ENCODE results near the gene PARVB.

PARVB gene

GRCh38 chr22:44028091-44028490 is 4.0 kb downstream of the PARVB start:
- no peak for DNase-seq

GRCh38 chr22:44029069-44029468 is 5.0 kb downstream of the PARVB start:
- no peak for DNase-seq

- DNase-seq, result no peak
These were observed 6.1 kb downstream of the PARVB start for GRCh38 chr22:44030051-44030701.

GRCh38 chr22:44030702-44031082 is 6.6 kb downstream of the PARVB start:
- no peak for DNase-seq

- DNase-seq, result no peak
These were observed 7.3 kb downstream of the PARVB start for GRCh38 chr22:44031158-44031952.

- no peak for DNase-seq
These were observed 8.1 kb downstream of the PARVB start for GRCh38 chr22:44032126-44032730.

GRCh38 chr22:44033287-44033686 is 9.2 kb downstream of the PARVB start:
- no peak for DNase-seq

- DNase-seq, result no peak
These were observed 9.6 kb downstream of the PARVB start for GRCh38 chr22:44033694-44034093.

GRCh38 chr22:44037519-44038375 is 13.6 kb downstream of the PARVB start:
- DNase-seq, result peak in 1 of 14 donors; percentile 22

GRCh38 chr22:44039566-44040171 is 15.6 kb downstream of the PARVB start:
- DNase-seq, result no peak

- no peak for DNase-seq
These were observed 18.4 kb downstream of the PARVB start for GRCh38 chr22:44042249-44043218.

- DNase-seq, result no peak
These were observed 21.0 kb downstream of the PARVB start for GRCh38 chr22:44045145-44045544.

GRCh38 chr22:44046485-44047141 is 22.5 kb downstream of the PARVB start:
- DNase-seq, result no peak

- no peak for DNase-seq
These were observed 23.8 kb downstream of the PARVB start for GRCh38 chr22:44047891-44048301.

GRCh38 chr22:44049486-44050231 is 25.6 kb downstream of the PARVB start:
- peak in 8 of 14 donors; percentile 9 to 65 (median 43) for DNase-seq

- DNase-seq, result no peak
These were observed 26.8 kb downstream of the PARVB start for GRCh38 chr22:44050766-44051355.

- DNase-seq, result no peak
These were observed 27.3 kb downstream of the PARVB start for GRCh38 chr22:44051358-44051757.

GRCh38 chr22:44051961-44052360 is 27.9 kb downstream of the PARVB start:
- no peak for DNase-seq

- DNase-seq, result no peak
These were observed 31.7 kb downstream of the PARVB start for GRCh38 chr22:44055805-44056204.

Data from C1 segment of cervical spinal cord (tissue), 14 donors.